Suprapubic skin (tissue), 4 donors: ENCODE results near the gene COL5A1. TPM values are rescaled to one million over a fixed set of nuclear protein-coding genes. Genes with fewer than 3 reads are reported as not detected.

Experiments
- DNase-seq, 2 donors: peaks; one replicate each; pipeline ENCODE4 v3.0.0-alpha.2; 2019; ENCODE audit warnings: low spot score in 2 of 2
- H3K27ac ChIP-seq: fragments of 200-600 bp; sonication (generic); one replicate; pipeline ENCODE4 v1.5.1; 2019
- H3K27me3 ChIP-seq: fragments of 200-600 bp; sonication (generic); one replicate; pipeline ENCODE4 v1.5.1; 2019
- H3K36me3 ChIP-seq: fragments of 200-600 bp; sonication (generic); one replicate; pipeline ENCODE4 v1.5.1; 2019
- H3K4me1 ChIP-seq: fragments of 200-600 bp; sonication (generic); one replicate; pipeline ENCODE4 v1.5.1; 2019
- H3K4me3 ChIP-seq: fragments of 200-600 bp; sonication (generic); one replicate; pipeline ENCODE4 v1.5.1; 2019; ENCODE audit warnings: mild to moderate bottlenecking
- H3K9me3 ChIP-seq: fragments of 200-600 bp; sonication (generic); one replicate; pipeline ENCODE4 v1.5.1; 2019
- CTCF ChIP-seq, 2 donors: fragments of 200-600 bp in 1 of 2; fragments of 450-650 bp in 1 of 2; sonication (generic) in 1 of 2; IDR thresholded peaks; one replicate each; pipeline ENCODE4 v1.5.1; 2016 to 2019; ENCODE audit warnings: antibody characterized with exemption in 2 of 2, mild to moderate bottlenecking in 1 of 2, moderate library complexity in 1 of 2
- EP300 ChIP-seq: sonication (generic); formaldehyde crosslinking; IDR thresholded peaks from one replicate; pipeline ENCODE4 v1.6.1; 2017; ENCODE audit warnings: antibody characterized with exemption
- POLR2A ChIP-seq, 2 donors: fragments of 450-650 bp; IDR thresholded peaks; one replicate each; pipeline ENCODE4 v1.6.1; 2017; ENCODE audit warnings: antibody characterized with exemption in 2 of 2, mild to moderate bottlenecking in 2 of 2, moderate library complexity in 2 of 2
- POLR2AphosphoS5 ChIP-seq, 3 donors: sonication (generic); formaldehyde crosslinking; IDR thresholded peaks; one replicate each; pipeline ENCODE4 v1.6.1; 2017; ENCODE audit warnings: antibody characterized with exemption in 3 of 3
- WGBS: methylation state at CpG from one replicate; pipeline ENCODE4 v1.1.5; 2018; 5-methylcytosine and 5-hydroxymethylcytosine counted together
- total RNA-seq, 4 donors: library from RNA; depleted of rRNA; stranded (reverse); fragments of >200 nt; gene quantifications; one replicate each; pipeline ENCODE4 v1.1.0, GENCODE V29; 2016

COL5A1 gene
- total RNA-seq, 4 donors from 2014 or later = 8.6 to 16.5 (median 15.4) TPM

GRCh38 chr9:134882204-134882785, 240.7 kb downstream of the COL5A1 start:
- WGBS = 75% methylated on average over 2 of the region's 3 CpGs
- H3K27ac ChIP-seq = no peak overlapping the region
- DNase-seq = no peak
- peaks cover 9% of the 10 kb centered on the region for H3K27me3 ChIP-seq
- no peaks in the 10 kb centered on the region for H3K36me3 ChIP-seq
- TF ChIP-seq CTCF (IDR thresholded peaks at IDR 0.05) = no peak
- no peak for TF ChIP-seq EP300
- no peak for TF ChIP-seq POLR2AphosphoS5 (IDR thresholded peaks at IDR 0.05)
- no peak for TF ChIP-seq POLR2A (IDR thresholded peaks at IDR 0.05)
- H3K9me3 ChIP-seq = no peaks in the 10 kb centered on the region
- no peak overlapping the region for H3K4me3 ChIP-seq
- H3K4me1 ChIP-seq = no peaks in the 10 kb centered on the region

- TF ChIP-seq CTCF (IDR thresholded peaks at IDR 0.05) (no peak), POLR2AphosphoS5 (IDR thresholded peaks at IDR 0.05) (no peak), EP300 (no peak), POLR2A (IDR thresholded peaks at IDR 0.05) (no peak)
- Histone ChIP-seq H3K36me3 (no peaks in the 10 kb centered on the region), H3K4me1 (no peaks in the 10 kb centered on the region), H3K9me3 (no peaks in the 10 kb centered on the region), H3K4me3 (no peak overlapping the region), H3K27ac (no peak overlapping the region), H3K27me3 (peaks cover 9% of the 10 kb centered on the region)
- no peak for DNase-seq
- 88% methylated on average over 17 of the region's 18 CpGs for WGBS
These were observed 241.6 kb downstream of the COL5A1 start for GRCh38 chr9:134883040-134883782.

GRCh38 chr9:134884492-134884891, 242.9 kb downstream of the COL5A1 start:
- Histone ChIP-seq H3K4me1 (no peaks in the 10 kb centered on the region), H3K27ac (no peak overlapping the region), H3K27me3 (peaks cover 9% of the 10 kb centered on the region), H3K4me3 (no peak overlapping the region), H3K36me3 (no peaks in the 10 kb centered on the region), H3K9me3 (no peaks in the 10 kb centered on the region)
- 87% methylated on average over 8 of the region's 8 CpGs for WGBS
- TF ChIP-seq EP300 (no peak), CTCF (IDR thresholded peaks at IDR 0.05) (no peak), POLR2A (IDR thresholded peaks at IDR 0.05) (no peak), POLR2AphosphoS5 (IDR thresholded peaks at IDR 0.05) (no peak)
- no peak for DNase-seq

- no peaks in the 10 kb centered on the region for H3K9me3 ChIP-seq
- no peak for DNase-seq
- TF ChIP-seq POLR2AphosphoS5 (IDR thresholded peaks at IDR 0.05) (no peak), CTCF (IDR thresholded peaks at IDR 0.05) (no peak), EP300 (no peak), POLR2A (IDR thresholded peaks at IDR 0.05) (no peak)
- peaks cover 9% of the 10 kb centered on the region for H3K27me3 ChIP-seq
- no peak overlapping the region for H3K27ac ChIP-seq
- no peaks in the 10 kb centered on the region for H3K4me1 ChIP-seq
- WGBS = 93% methylated on average over 21 of the region's 22 CpGs
- no peak overlapping the region for H3K4me3 ChIP-seq
- H3K36me3 ChIP-seq = no peaks in the 10 kb centered on the region
These were observed 243.5 kb downstream of the COL5A1 start for GRCh38 chr9:134885001-134885678.
